A673 (cell line): ENCODE measurements around the gene INTS15. TPM values are rescaled to one million over a fixed set of nuclear protein-coding genes. Genes with fewer than 3 reads are reported as not detected.

Experiments used
- BruUV-seq: library from RNA; stranded (reverse); fragments of 400-500 nt; replicated peaks from 2 replicates; lab custom pipeline; 2021; lab: Mats Ljungman, UMichigan
- CTCF ChIA-PET: fragments of 300-600 bp; sonication (Branson Sonifier 250); formaldehyde crosslinking; loops from one replicate; lab custom pipeline; 2022; ENCODE audit warnings: antibody characterized with exemption; lab: Charles Lee
- POLR2A ChIA-PET: fragments of 300-600 bp; sonication (Branson Sonifier 250); formaldehyde crosslinking; loops from one replicate; lab custom pipeline; 2022; ENCODE audit warnings: antibody characterized with exemption; ENCODE audit not compliant: low non-redundant PET; lab: Charles Lee
- DNase-seq: peaks from one replicate; pipeline ENCODE4 v3.0.0-alpha.2; 2015; ENCODE audit warnings: low spot score
- H3K27ac ChIP-seq: fragments of 200-600 bp; sonication (generic); 2 replicates; pipeline ENCODE4 v1.5.1; 2016; ENCODE audit warnings: mixed run types, low read depth, mild to moderate bottlenecking, mixed read lengths, antibody characterized with exemption, low read length; ENCODE audit not compliant: poor library complexity, severe bottlenecking
- H3K27me3 ChIP-seq: fragments of 200-600 bp; sonication (generic); replicated peaks from 2 replicates; pipeline ENCODE4 v1.6.1; 2017; ENCODE audit warnings: mixed run types, low read depth, mild to moderate bottlenecking, mixed read lengths, antibody characterized with exemption, low read length; ENCODE audit not compliant: insufficient read depth, poor library complexity
- H3K36me3 ChIP-seq: fragments of 200-600 bp; sonication (generic); 2 replicates; pipeline ENCODE4 v1.6.1; 2016; ENCODE audit warnings: mixed run types, mild to moderate bottlenecking, mixed read lengths, antibody characterized with exemption, low read length; ENCODE audit not compliant: insufficient read depth, poor library complexity, severe bottlenecking
- H3K4me1 ChIP-seq: fragments of 200-600 bp; sonication (generic); 2 replicates; pipeline ENCODE4 v1.6.1; 2017; ENCODE audit warnings: mixed run types, mild to moderate bottlenecking, mixed read lengths, antibody characterized with exemption, low read length; ENCODE audit not compliant: insufficient read depth, poor library complexity, severe bottlenecking
- H3K4me3 ChIP-seq: fragments of 200-600 bp; sonication (generic); 2 replicates; pipeline ENCODE4 v1.5.1; 2016; ENCODE audit warnings: low read depth, mixed run types, mild to moderate bottlenecking, mixed read lengths, low read length; ENCODE audit not compliant: poor library complexity, severe bottlenecking
- H3K9me3 ChIP-seq: fragments of 200-600 bp; sonication (generic); 2 replicates; pipeline ENCODE4 v1.6.1; 2016; ENCODE audit warnings: mixed run types, low read depth, mild to moderate bottlenecking, mixed read lengths, antibody characterized with exemption, low read length; ENCODE audit not compliant: poor library complexity, severe bottlenecking
- EZH2 ChIP-seq: fragments of 200-600 bp; sonication (generic); IDR thresholded peaks from 2 replicates; pipeline ENCODE4 v1.6.1; 2017; ENCODE audit warnings: borderline replicate concordance, low read depth, mild to moderate bottlenecking, mixed read lengths, antibody characterized with exemption, low read length; ENCODE audit not compliant: poor library complexity, severe bottlenecking
- intact Hi-C: fragments of 100-400 bp; cut with micrococcal nuclease; formaldehyde crosslinking; loops from one replicate; pipeline ENCODE4 v1.10.0; 2022; ENCODE audit not compliant: unreplicated experiment
- total RNA-seq: library from RNA; stranded (reverse); gene quantifications from 2 replicates; pipeline ENCODE4 v1.2.3, GENCODE V29; 2021
- TF ChIP-seq, protein P1 (sequence below): fragments of 300-800, 200-600 bp; sonication (generic); conservative IDR thresholded peaks from 2 replicates; pipeline ENCODE4 v1.5.1; 2017; ENCODE audit warnings: low read depth, mild to moderate bottlenecking, antibody characterized with exemption, low read length, moderate library complexity, mixed read lengths

The INTS15 gene
- total RNA-seq, 1 experiment from 2014 or later = 39.7 TPM

DNA sequence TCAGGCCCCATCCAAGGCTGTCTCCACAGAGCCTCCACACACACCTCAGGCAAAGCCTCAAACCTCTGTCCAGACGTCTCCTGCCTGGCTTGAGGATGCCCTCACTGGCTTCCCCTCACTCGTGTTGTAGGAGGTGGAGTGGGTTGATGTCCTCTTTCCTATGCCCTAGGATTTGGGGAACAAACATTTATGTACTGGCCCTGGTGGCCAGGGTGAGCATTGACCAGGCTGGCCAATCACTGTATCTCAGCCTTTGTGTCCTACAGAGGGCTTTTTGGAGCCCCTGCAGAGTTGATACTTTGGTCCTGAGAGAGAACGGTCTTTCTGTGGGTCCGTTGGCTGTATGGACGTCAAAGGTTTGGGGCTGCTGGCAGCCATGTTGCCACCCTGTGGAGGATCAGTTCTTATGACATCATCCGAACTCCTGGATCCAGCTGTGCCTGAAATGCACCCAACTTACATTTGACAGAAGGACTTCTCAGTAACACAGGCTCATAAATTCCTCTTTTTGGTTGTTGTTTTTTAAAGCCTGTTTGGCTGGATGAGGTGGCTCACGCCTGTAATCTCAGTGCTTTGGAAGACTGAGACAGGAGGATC is 36.3 kb upstream of the INTS15 start:
- CTCF ChIA-PET = no interaction called here
- no peak for DNase-seq
- POLR2A ChIA-PET = no interaction called here
- BruUV-seq = no TSS peak
- Histone ChIP-seq H3K36me3 (no peaks in the 10 kb centered on the region), H3K4me3 (no peak overlapping the region), H3K4me1 (no peaks in the 10 kb centered on the region), H3K9me3 (no peaks in the 10 kb centered on the region), H3K27ac (no peak overlapping the region), H3K27me3 (no peaks in the 10 kb centered on the region)
- intact Hi-C loops = no loop called here
- TF ChIP-seq, protein P1, sequence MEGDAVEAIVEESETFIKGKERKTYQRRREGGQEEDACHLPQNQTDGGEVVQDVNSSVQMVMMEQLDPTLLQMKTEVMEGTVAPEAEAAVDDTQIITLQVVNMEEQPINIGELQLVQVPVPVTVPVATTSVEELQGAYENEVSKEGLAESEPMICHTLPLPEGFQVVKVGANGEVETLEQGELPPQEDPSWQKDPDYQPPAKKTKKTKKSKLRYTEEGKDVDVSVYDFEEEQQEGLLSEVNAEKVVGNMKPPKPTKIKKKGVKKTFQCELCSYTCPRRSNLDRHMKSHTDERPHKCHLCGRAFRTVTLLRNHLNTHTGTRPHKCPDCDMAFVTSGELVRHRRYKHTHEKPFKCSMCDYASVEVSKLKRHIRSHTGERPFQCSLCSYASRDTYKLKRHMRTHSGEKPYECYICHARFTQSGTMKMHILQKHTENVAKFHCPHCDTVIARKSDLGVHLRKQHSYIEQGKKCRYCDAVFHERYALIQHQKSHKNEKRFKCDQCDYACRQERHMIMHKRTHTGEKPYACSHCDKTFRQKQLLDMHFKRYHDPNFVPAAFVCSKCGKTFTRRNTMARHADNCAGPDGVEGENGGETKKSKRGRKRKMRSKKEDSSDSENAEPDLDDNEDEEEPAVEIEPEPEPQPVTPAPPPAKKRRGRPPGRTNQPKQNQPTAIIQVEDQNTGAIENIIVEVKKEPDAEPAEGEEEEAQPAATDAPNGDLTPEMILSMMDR = no peak
- TF ChIP-seq EZH2 = no peak

DNA sequence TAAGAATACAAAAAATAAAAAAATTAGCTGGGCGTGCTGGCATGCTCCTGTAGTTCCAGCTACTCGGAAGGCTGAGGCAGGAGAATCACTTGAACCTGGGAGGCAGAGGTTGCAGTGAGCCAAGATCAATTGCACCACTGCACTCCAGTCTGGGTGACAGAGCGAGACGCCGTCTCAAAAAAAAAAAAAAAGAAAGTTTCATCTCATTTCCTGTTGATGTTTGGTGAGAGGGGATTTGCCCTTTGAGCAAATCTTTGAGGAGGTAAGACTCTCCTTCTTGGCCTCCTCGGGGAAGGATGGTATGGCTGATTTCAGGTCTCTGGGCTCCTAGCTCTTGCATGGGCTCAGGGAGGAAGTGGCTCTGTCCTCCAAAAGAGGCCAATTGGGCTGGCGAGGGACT is 35.0 kb upstream of the INTS15 start:
- POLR2A ChIA-PET = no interaction called here
- CTCF ChIA-PET = no interaction called here
- no peaks in the 10 kb centered on the region for H3K27me3 ChIP-seq
- intact Hi-C loops = no loop called here
- H3K36me3 ChIP-seq = no peaks in the 10 kb centered on the region
- no peak overlapping the region for H3K27ac ChIP-seq
- H3K4me1 ChIP-seq = no peaks in the 10 kb centered on the region
- no TSS peak for BruUV-seq
- no peaks in the 10 kb centered on the region for H3K9me3 ChIP-seq
- H3K4me3 ChIP-seq = no peak overlapping the region
- TF ChIP-seq EZH2 = no peak
- TF ChIP-seq, protein P1 = no peak
- no peak for DNase-seq

DNA sequence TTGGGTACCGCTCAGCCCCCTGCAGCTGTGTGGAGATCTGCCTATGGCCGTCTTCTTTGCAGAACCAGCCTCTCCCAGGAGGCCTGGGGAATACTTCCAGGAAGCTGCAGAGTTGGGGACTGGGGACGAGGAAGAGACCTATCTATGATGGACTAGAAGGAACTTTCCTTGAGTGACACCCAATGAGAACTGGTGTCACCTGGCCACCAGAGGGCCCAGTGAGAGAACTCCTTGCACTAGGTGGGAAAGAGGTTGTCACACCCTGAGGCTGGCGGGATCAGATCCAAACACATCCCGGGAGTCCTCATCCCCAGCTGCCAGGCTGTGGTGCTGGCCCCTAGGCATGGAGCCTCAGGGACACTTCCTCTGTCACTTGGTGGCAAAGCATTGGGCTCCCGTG is 33.6 kb upstream of the INTS15 start:
- no peak overlapping the region for H3K27ac ChIP-seq
- H3K9me3 ChIP-seq = no peaks in the 10 kb centered on the region
- POLR2A ChIA-PET = no interaction called here
- DNase-seq = no peak
- H3K4me1 ChIP-seq = no peaks in the 10 kb centered on the region
- CTCF ChIA-PET = no interaction called here
- intact Hi-C loops = no loop called here
- no peaks in the 10 kb centered on the region for H3K36me3 ChIP-seq
- no TSS peak for BruUV-seq
- H3K27me3 ChIP-seq = no peaks in the 10 kb centered on the region
- H3K4me3 ChIP-seq = no peak overlapping the region
- no peak for TF ChIP-seq EZH2
- TF ChIP-seq, protein P1 = no peak
